CD8-positive, alpha-beta memory T cell (primary cell): ENCODE data around the gene CASS4. TPM values are rescaled to one million over a fixed set of nuclear protein-coding genes. Genes with fewer than 3 reads are reported as not detected.

Experiments
- CTCF ChIA-PET: fragments of 350-600 bp; sonication (Branson Sonifier 250); formaldehyde crosslinking; loops from one replicate; lab custom pipeline; 2021; ENCODE audit warnings: antibody characterized with exemption; lab: Charles Lee
- POLR2A ChIA-PET: fragments of 350-600 bp; sonication (Branson Sonifier 250); formaldehyde crosslinking; loops from one replicate; lab custom pipeline; 2021; ENCODE audit warnings: antibody characterized with exemption; lab: Charles Lee
- DNase-seq, 5 donors: peaks; one replicate each; pipeline versions ENCODE4 v3.0.0 to v3.0.0-alpha.2; 2020 to 2022; ENCODE audit warnings: mixed read lengths in 1 of 5
- H3K27ac ChIP-seq: one replicate; pipeline ENCODE4 v1.7.0; 2013; ENCODE audit warnings: low read depth, mild to moderate bottlenecking, low read length, moderate library complexity
- H3K27me3 ChIP-seq: 2 replicates; pipeline ENCODE4 v1.7.0; 2013; ENCODE audit warnings: low read length, mild to moderate bottlenecking; ENCODE audit not compliant: insufficient read depth, poor library complexity, severe bottlenecking
- H3K36me3 ChIP-seq: 2 replicates; pipeline ENCODE4 v1.7.0; 2013; ENCODE audit warnings: mild to moderate bottlenecking, low read length, moderate library complexity; ENCODE audit not compliant: insufficient read depth
- H3K4me1 ChIP-seq: 2 replicates; pipeline ENCODE4 v1.7.0; 2013; ENCODE audit warnings: mild to moderate bottlenecking, low read length, moderate library complexity; ENCODE audit not compliant: insufficient read depth
- H3K4me3 ChIP-seq: 2 replicates; pipeline ENCODE4 v1.7.0; 2013; ENCODE audit warnings: mild to moderate bottlenecking, low read length
- H3K9me3 ChIP-seq: 2 replicates; pipeline ENCODE4 v1.7.0; 2013; ENCODE audit warnings: mild to moderate bottlenecking, low read length
- H3K27ac Mint-ChIP-seq, 8 donors: one replicate each; pipeline ENCODE4 v1.8.0; 2020 to 2021; ENCODE audit warnings: mixed read lengths in 8 of 8, mild to moderate bottlenecking in 6 of 8, inconsistent platforms in 3 of 8, moderate library complexity in 3 of 8
- H3K27me3 Mint-ChIP-seq, 2 donors: one replicate each; pipeline ENCODE4 v1.8.0; 2020 to 2021; ENCODE audit warnings: mixed read lengths in 2 of 2, mild to moderate bottlenecking in 1 of 2, moderate library complexity in 1 of 2
- H3K36me3 Mint-ChIP-seq, 3 donors: one replicate each; pipeline ENCODE4 v1.8.0; 2020 to 2021; ENCODE audit warnings: mixed read lengths in 3 of 3, inconsistent platforms in 1 of 3, mild to moderate bottlenecking in 1 of 3
- H3K4me1 Mint-ChIP-seq, 3 donors: one replicate each; pipeline ENCODE4 v1.8.0; 2020 to 2021; ENCODE audit warnings: mixed read lengths in 3 of 3, inconsistent platforms in 1 of 3, mild to moderate bottlenecking in 1 of 3
- H3K4me3 Mint-ChIP-seq, 7 donors: one replicate each; pipeline ENCODE4 v1.8.0; 2020 to 2021; ENCODE audit warnings: mixed read lengths in 7 of 7, mild to moderate bottlenecking in 6 of 7, moderate library complexity in 4 of 7, inconsistent platforms in 2 of 7
- H3K9me3 Mint-ChIP-seq, 5 donors: one replicate each; pipeline ENCODE4 v1.8.0; 2020 to 2022; ENCODE audit warnings: mixed read lengths in 5 of 5, mild to moderate bottlenecking in 3 of 5, moderate library complexity in 2 of 5, inconsistent platforms in 1 of 5
- polyA plus RNA-seq: library from polyadenylated mRNA; unstranded; fragments of 300-500 nt; fragmentation: Illumina TruSeq; gene quantifications from one replicate; pipeline ENCODE4 v1.2.3, GENCODE V29; 2021
- total RNA-seq, 2 experiments: library from RNA; stranded (reverse); gene quantifications; one replicate each; pipeline ENCODE4 v1.2.3, GENCODE V29; 2021

CASS4 gene
- total and polyA plus RNA-seq, 3 experiments from 2014 or later: 3.7 to 5.6 (median 3.7) TPM

DNA sequence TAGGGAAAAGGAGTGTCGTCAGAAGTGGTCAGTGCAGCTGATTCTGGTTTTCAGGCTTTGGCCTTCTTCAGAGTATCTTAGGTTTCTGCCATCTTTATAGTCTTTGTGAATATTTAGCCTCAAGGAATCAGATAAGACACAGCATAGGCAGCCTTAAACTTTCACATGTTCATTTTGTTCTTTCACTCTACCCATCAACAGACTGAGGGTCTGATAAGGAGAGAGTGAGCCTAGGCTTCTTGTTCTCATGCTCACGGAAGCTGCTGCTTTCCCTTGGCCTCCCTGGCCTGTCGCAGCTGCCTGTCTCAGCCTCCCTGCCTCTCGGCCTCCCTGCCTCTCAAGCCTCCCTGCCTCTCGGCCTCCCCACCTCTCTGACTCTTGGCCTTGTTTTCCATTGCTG, 76.5 kb downstream of the CASS4 start:
- peaks cover 7% of the 10 kb centered on the region for H3K4me1 ChIP-seq
- no peaks in the 10 kb centered on the region for H3K27me3 Mint-ChIP-seq
- no peak overlapping the region for H3K4me3 ChIP-seq
- peaks cover 17 to 36% (median 34%) of the 10 kb centered on the region in 3 donors for H3K4me1 Mint-ChIP-seq
- no peak overlapping the region for H3K27ac ChIP-seq
- peaks cover 5 to 90% (median 33%) of the 10 kb centered on the region in 3 donors for H3K36me3 Mint-ChIP-seq
- H3K9me3 Mint-ChIP-seq: no peaks in the 10 kb centered on the region
- POLR2A ChIA-PET: no interaction called here
- no peaks in the 10 kb centered on the region for H3K9me3 ChIP-seq
- H3K27me3 ChIP-seq: no peaks in the 10 kb centered on the region
- H3K4me3 Mint-ChIP-seq: no peak overlapping the region
- CTCF ChIA-PET: no interaction called here
- peak overlapping the region in 3 of 8 donors; percentile 2 to 77 (median 27) for H3K27ac Mint-ChIP-seq
- DNase-seq: no peak
- peaks cover 34% of the 10 kb centered on the region for H3K36me3 ChIP-seq

GRCh38 chr20:56501116-56501515, 89.1 kb downstream of the CASS4 start:
- Mint-ChIP-seq H3K27ac (no peak overlapping the region), H3K4me3 (no peak overlapping the region), H3K9me3 (no peaks in the 10 kb centered on the region), H3K27me3 (no peaks in the 10 kb centered on the region), H3K36me3 (peaks cover 18 to 52% (median 18%) of the 10 kb centered on the region in 3 donors), H3K4me1 (peaks cover 13 to 19% (median 16%) of the 10 kb centered on the region in 3 donors)
- DNase-seq: no peak
- no peaks in the 10 kb centered on the region for H3K27me3 ChIP-seq
- H3K4me3 ChIP-seq: no peak overlapping the region
- ChIA-PET CTCF (no interaction called here), POLR2A (no interaction called here)
- H3K27ac ChIP-seq: no peak overlapping the region
- peaks cover 4% of the 10 kb centered on the region for H3K4me1 ChIP-seq
- H3K36me3 ChIP-seq: peaks cover 10% of the 10 kb centered on the region
- H3K9me3 ChIP-seq: no peaks in the 10 kb centered on the region

- Mint-ChIP-seq H3K27me3 (no peaks in the 10 kb centered on the region), H3K27ac (peak overlapping the region in 1 of 8 donors; percentile 54), H3K4me1 (peaks cover 12 to 17% (median 13%) of the 10 kb centered on the region in 3 donors), H3K9me3 (no peaks in the 10 kb centered on the region), H3K36me3 (peaks cover 4 to 45% (median 5%) of the 10 kb centered on the region in 3 donors), H3K4me3 (no peak overlapping the region)
- Histone ChIP-seq H3K27ac (no peak overlapping the region), H3K27me3 (no peaks in the 10 kb centered on the region), H3K4me1 (peaks cover 4% of the 10 kb centered on the region), H3K36me3 (peaks cover 9% of the 10 kb centered on the region), H3K9me3 (no peaks in the 10 kb centered on the region), H3K4me3 (no peak overlapping the region)
- DNase-seq: no peak
- ChIA-PET CTCF (no interaction called here), POLR2A (no interaction called here)
These were observed 91.9 kb downstream of the CASS4 start for GRCh38 chr20:56503916-56504315.

- Mint-ChIP-seq H3K4me3 (no peak overlapping the region), H3K27ac (peak overlapping the region in 3 of 8 donors; percentile 26 to 63 (median 49)), H3K27me3 (no peaks in the 10 kb centered on the region), H3K4me1 (peaks cover 12 to 18% (median 13%) of the 10 kb centered on the region in 3 donors), H3K9me3 (no peaks in the 10 kb centered on the region), H3K36me3 (peaks cover 4 to 45% (median 5%) of the 10 kb centered on the region in 3 donors)
- no peaks in the 10 kb centered on the region for H3K27me3 ChIP-seq
- POLR2A ChIA-PET: no interaction called here
- CTCF ChIA-PET: no interaction called here
- no peak overlapping the region for H3K27ac ChIP-seq
- H3K9me3 ChIP-seq: no peaks in the 10 kb centered on the region
- H3K36me3 ChIP-seq: peaks cover 9% of the 10 kb centered on the region
- H3K4me1 ChIP-seq: peaks cover 4% of the 10 kb centered on the region
- no peak overlapping the region for H3K4me3 ChIP-seq
- DNase-seq: no peak
These were observed 92.4 kb downstream of the CASS4 start for GRCh38 chr20:56504373-56505005.

- Mint-ChIP-seq H3K4me3 (no peak overlapping the region), H3K27me3 (no peaks in the 10 kb centered on the region), H3K9me3 (no peaks in the 10 kb centered on the region), H3K4me1 (peaks cover 12 to 18% (median 13%) of the 10 kb centered on the region in 3 donors), H3K36me3 (peaks cover 4 to 50% (median 5%) of the 10 kb centered on the region in 3 donors), H3K27ac (peak overlapping the region in 1 of 8 donors; percentile 21)
- H3K4me1 ChIP-seq: peaks cover 4% of the 10 kb centered on the region
- no peak for DNase-seq
- no peak overlapping the region for H3K27ac ChIP-seq
- no peak overlapping the region for H3K4me3 ChIP-seq
- POLR2A ChIA-PET: no interaction called here
- no peaks in the 10 kb centered on the region for H3K9me3 ChIP-seq
- CTCF ChIA-PET: no interaction called here
- no peaks in the 10 kb centered on the region for H3K27me3 ChIP-seq
- peaks cover 9% of the 10 kb centered on the region for H3K36me3 ChIP-seq
These were observed 94.0 kb downstream of the CASS4 start for GRCh38 chr20:56506103-56506502.

Other genes starting within 250 kb of the CASS4 start
- not detected for gene MC3R, start 163.5 kb upstream of the CASS4 start, total RNA-seq
- not detected for gene MC3R, start 163.5 kb upstream of the CASS4 start, polyA plus RNA-seq
- gene FAM210B, start 53.3 kb upstream of the CASS4 start, total RNA-seq: 1 to 10 TPM; 6.3 to 6.7 TPM
- 31.8 TPM for gene FAM210B, start 53.3 kb upstream of the CASS4 start, polyA plus RNA-seq
- gene AURKA, start 20.0 kb upstream of the CASS4 start, total RNA-seq: 10 to 100 TPM; 49.2 to 50.8 TPM
- gene AURKA, start 20.0 kb upstream of the CASS4 start, polyA plus RNA-seq: 1.7 TPM
- 10 to 100 TPM; 54.2 to 54.7 TPM for gene CSTF1, start 19.6 kb upstream of the CASS4 start, total RNA-seq
- gene CSTF1, start 19.6 kb upstream of the CASS4 start, polyA plus RNA-seq: 37.0 TPM
- 10 to 100 TPM; 82.5 to 85.1 TPM for gene RTF2, start 56.4 kb downstream of the CASS4 start, total RNA-seq
- 121 TPM for gene RTF2, start 56.4 kb downstream of the CASS4 start, polyA plus RNA-seq
- 1 to 10 TPM; 1.0 to 1.2 TPM for gene FAM209A, start 112.5 kb downstream of the CASS4 start, total RNA-seq
- 0.33 TPM for gene FAM209A, start 112.5 kb downstream of the CASS4 start, polyA plus RNA-seq
- gene FAM209B, start 121.0 kb downstream of the CASS4 start, total RNA-seq: 1 to 10 TPM in 1 of 2 experiments, under 1 TPM in 1; 0.46 to 1.2 TPM
- 0.61 TPM for gene FAM209B, start 121.0 kb downstream of the CASS4 start, polyA plus RNA-seq
- not detected for gene TFAP2C, start 217.0 kb downstream of the CASS4 start, total RNA-seq
- gene TFAP2C, start 217.0 kb downstream of the CASS4 start, polyA plus RNA-seq: not detected